Kasumi-1 (cell line): ENCODE results near the gene BTBD9.

Experiments
- DNase-seq, 2 experiments: peaks; one replicate each; lab custom pipeline; 2025; lab: John Stamatoyannopoulos, UW

BTBD9 gene

GRCh38 chr6:38283734-38284362 lies 355.9 kb downstream of the BTBD9 start:
- no peak for DNase-seq

DNA sequence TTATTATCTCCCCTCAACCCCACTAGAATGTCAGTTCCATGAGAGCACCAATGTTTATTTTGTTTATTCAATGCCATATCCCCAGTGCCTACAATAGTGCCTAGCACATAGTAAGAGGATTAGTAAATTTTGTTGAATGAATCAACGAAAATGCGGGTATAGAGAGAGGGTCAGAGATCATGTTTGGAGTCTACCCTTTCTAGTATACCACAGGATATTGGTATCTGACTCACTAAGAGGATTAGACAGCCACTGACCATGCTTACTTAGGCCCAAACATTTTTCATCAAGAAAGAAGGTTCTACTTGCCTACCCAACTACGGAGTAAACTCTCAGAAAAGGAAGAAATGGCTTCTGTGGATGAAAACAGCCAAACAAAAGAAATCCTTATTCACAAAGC lies 356.8 kb downstream of the BTBD9 start:
- no peak for DNase-seq

- DNase-seq: no peak
These were observed 358.6 kb downstream of the BTBD9 start for GRCh38 chr6:38281126-38281525.

DNA sequence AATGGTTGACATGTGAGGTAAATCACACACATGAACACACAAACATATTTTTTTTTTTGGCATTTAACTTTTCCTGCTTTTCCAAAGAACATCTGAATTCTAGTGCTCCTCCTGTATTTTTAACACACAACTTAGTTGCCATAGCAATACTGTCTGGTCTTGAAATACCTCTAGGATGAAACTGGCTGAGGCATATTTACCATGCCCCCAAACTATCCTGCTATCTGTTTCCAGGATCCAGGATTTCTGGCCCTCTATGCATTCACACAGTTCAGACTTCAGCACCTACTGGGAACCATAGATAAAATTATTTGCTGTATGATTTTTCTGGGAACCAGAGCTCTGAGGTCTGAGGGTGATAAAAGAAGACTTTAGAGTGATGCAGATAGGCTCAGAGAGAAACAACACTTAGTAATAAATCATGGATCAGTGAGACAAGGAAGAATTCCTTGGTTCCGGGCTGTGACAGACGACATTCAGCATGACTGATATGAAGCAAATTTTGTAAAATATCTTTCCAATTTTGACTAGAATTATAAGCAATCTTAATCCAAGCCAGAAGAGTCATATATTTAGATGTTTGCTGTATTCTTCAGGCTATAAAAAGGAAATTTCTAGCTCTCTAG lies 359.7 kb downstream of the BTBD9 start:
- DNase-seq: no peak

- DNase-seq: no peak
These were observed 360.3 kb downstream of the BTBD9 start for GRCh38 chr6:38279423-38279822.

GRCh38 chr6:38273325-38273724 lies 366.4 kb downstream of the BTBD9 start:
- no peak for DNase-seq

DNA sequence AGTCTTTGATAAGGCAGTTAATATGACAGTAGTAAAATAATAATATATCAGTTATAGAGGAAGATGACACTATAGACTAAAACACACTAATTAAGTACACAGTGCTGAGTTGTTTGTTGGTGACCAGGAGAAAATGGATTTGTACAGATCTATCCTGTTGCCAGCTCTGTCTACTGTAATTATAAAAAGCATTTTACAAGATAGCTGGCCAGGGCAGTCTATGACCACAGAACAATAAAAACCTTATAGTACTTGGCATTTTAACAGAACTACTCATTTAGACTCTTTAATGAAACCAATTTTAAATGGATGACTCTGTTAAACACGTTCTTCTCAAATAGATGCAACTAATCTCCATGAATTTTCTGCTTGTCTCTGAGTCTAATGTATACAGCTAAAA lies 367.5 kb downstream of the BTBD9 start:
- no peak for DNase-seq

GRCh38 chr6:38271081-38271480 lies 368.6 kb downstream of the BTBD9 start:
- no peak for DNase-seq

- no peak for DNase-seq
These were observed 369.4 kb downstream of the BTBD9 start for GRCh38 chr6:38270367-38270766.

- DNase-seq: no peak
These were observed 370.1 kb downstream of the BTBD9 start for GRCh38 chr6:38269461-38270172.

- no peak for DNase-seq
These were observed 371.4 kb downstream of the BTBD9 start for GRCh38 chr6:38268342-38268741.

DNA sequence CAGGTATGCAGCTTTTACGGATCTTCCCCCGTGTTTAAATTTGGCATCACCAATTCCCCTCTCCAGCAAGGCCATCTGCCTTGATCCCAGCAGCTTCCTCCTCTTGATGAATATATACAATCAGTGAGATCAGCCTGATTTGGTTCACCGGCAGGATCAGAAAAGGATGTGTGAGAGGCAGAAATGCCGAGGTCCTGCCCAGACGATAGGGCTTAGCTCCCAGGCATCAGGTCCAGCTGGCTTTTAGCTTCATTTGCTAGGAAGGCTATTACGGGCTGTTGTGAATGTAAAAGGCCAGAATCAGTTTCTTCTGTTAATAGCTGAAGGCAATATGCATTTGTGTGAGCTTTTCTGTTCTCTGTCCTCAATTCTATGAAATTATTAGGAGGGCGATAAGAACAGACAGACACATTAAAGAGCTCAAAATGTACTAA lies 372.8 kb downstream of the BTBD9 start:
- no peak for DNase-seq

DNA sequence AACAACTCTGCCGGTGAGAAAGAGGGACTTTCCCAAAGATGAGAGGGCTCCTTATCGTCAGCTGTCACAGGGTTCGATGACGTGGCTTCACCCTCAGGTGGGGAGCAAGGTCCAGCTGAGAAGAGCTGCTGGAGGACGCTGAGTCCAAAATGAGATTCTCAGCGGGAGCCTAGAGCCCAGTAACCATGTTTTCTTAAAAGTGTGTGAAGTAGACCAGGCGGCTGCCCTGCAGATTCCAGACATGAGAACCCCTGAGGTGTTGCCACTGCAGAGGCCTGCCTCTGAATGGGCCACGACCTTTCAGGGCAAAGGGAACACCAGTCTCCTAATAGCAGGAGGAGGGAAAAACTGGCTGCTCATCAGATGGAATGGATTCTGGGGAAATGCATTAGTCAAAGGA lies 375.1 kb downstream of the BTBD9 start:
- no peak for DNase-seq

- no peak for DNase-seq
These were observed 377.1 kb downstream of the BTBD9 start for GRCh38 chr6:38262609-38263008.

GRCh38 chr6:38262026-38262425 lies 377.7 kb downstream of the BTBD9 start:
- no peak for DNase-seq

DNA sequence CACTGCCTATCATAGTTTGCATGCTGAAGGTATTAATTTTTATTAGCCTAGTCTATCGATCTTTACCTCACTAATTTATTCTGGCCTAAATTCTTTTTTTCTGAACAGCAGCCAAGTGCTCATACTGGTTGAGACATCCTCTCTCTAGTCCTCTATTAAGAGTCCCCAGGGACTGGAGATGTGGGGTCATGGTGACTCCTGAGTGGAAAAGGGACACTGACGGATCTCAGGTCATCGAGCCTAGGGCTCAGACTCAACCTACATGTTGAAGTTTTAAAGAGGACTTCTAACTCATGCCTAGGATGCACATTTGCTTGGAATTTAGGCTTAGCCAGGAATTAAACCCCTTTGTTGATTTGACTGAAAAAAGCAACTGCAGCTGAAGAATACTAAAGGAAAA lies 378.1 kb downstream of the BTBD9 start:
- no peak for DNase-seq

DNA sequence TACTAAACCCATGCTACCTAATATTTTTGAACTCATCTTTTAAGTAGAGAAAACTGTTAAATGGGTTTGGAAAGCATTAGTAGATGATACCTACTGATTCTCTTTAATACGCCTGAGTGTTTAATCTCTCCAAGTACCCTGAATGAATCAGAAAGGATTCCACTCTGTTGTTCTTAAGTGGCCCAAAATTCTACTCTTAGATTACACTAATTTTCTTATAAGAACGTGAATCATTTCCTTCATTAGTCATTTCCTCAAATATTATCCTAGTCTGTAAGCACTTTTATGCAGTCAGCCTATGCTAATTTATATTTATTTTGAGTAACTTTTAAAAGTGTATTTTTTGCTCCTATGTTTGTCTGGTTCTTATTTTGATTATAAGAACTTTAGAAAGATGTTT lies 380.0 kb downstream of the BTBD9 start:
- DNase-seq: no peak

GRCh38 chr6:38248500-38249234 lies 391.1 kb downstream of the BTBD9 start:
- no peak for DNase-seq

DNA sequence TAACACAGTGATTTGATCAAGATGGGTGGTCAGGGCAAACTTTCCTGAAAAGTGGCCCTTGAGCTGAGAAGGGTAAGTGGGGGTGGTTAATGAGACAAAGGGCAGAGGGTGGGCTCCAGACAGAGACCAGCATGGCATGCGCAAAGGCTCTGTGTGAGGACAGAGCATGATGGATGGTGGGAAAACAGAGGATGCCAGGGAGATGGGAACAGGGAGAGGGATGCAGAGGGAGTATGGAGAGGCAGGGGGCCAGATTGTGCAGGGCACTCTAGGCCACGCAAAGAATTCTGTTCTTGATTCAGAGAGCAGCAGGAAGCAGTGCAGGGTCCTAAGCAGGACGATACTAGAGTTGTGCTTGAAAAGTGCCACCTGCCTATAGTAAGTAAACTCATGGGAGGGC lies 394.4 kb downstream of the BTBD9 start:
- no peak for DNase-seq

- DNase-seq: no peak
These were observed 394.9 kb downstream of the BTBD9 start for GRCh38 chr6:38244869-38245268.

- DNase-seq: no peak
These were observed 398.4 kb downstream of the BTBD9 start for GRCh38 chr6:38241200-38241871.
